ENCODE data around the gene NFATC4.

Gene NFATC4

DNA sequence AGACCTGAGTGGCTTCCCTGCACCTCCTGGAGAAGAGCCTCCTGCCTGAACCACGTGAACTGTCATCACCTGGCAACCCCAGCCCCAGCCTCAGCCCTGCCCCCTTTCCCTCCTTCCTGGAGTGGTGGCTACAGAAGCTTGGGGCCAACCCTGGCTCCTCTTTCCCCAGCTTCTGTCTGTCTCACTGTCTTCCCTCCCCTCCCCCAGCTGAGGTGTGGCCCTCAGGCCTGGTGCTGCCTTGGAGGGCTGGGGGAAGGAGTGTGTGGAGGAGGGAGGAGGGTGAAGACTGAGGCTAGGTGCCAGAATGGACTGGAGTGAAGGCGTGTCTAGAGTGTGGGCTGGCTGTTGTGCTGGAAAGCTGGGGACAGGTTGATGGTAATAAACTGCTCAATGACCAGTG, 9.7 kb downstream of the NFATC4 start:
- TF ChIP-seq L3MBTL2 (conservative IDR thresholded peaks at IDR 0.05) (no peak), TARDBP (IDR thresholded peaks at IDR 0.05) (no peak), ELF4 (IDR thresholded peaks at IDR 0.05) (no peak), FOXA1 (IDR thresholded peaks at IDR 0.05) (no peak), BHLHE40 (IDR thresholded peaks at IDR 0.05; ENCODE audit: borderline replicate concordance) (no peak), SUZ12 (IDR thresholded peaks at IDR 0.05) (no peak), CTBP1 (IDR thresholded peaks at IDR 0.05; ENCODE audit: borderline replicate concordance) (no peak), SP1 (IDR thresholded peaks at IDR 0.05) (no peak), ARNT (IDR thresholded peaks at IDR 0.05) (no peak), FOXK2 (IDR thresholded peaks at IDR 0.05) (no peak), HDGF (IDR thresholded peaks at IDR 0.05; ENCODE audit: borderline replicate concordance) (no peak), NFRKB (IDR thresholded peaks at IDR 0.05) (no peak), ZNF384 (IDR thresholded peaks at IDR 0.05) (no peak), LEF1 (IDR thresholded peaks at IDR 0.05; ENCODE audit: borderline replicate concordance) (no peak), FOXM1 (IDR thresholded peaks at IDR 0.05; ENCODE audit: borderline replicate concordance) (no peak)
- TF ChIP-seq, protein P1, sequence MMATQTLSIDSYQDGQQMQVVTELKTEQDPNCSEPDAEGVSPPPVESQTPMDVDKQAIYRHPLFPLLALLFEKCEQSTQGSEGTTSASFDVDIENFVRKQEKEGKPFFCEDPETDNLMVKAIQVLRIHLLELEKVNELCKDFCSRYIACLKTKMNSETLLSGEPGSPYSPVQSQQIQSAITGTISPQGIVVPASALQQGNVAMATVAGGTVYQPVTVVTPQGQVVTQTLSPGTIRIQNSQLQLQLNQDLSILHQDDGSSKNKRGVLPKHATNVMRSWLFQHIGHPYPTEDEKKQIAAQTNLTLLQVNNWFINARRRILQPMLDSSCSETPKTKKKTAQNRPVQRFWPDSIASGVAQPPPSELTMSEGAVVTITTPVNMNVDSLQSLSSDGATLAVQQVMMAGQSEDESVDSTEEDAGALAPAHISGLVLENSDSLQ (IDR thresholded peaks at IDR 0.05), result no peak
- CTCF ChIA-PET, result interaction anchor here (0.9 to 1.3 kb wide), 2 partner anchors 12 to 26 kb away, joined by 3 to 4 read pairs; no protein-coding TSS in a partner anchor
- POLR2A ChIA-PET, result interaction anchor here (1.2 to 6.9 kb wide), 4 partner anchors 11 to 65 kb away, joined by 3 to 34 read pairs (median 7); partner anchors contain the start of genes CBLN3, KHNYN and SDR39U1
- no peak for DNase-seq (ENCODE audit: extremely low spot score)

DNA sequence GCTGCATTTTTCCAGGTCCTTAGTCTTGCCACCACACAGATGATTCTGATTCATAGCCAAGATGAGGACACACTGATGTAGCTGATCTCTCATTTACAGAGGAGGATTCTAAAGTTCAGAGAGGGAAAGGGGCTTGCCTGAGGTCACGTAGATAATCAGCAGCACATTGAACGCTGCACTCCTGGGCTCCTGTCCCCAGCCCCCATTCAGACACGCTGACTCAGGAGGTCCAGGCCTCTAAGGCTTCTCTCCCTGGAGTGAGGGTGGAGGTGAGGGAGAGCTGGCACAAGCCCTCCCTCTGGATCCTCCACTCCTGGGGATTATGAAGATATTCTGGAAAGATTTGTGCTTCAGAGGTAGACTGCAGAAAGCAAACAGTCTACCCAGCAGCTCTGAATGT, 10.3 kb downstream of the NFATC4 start:
- POLR2A ChIA-PET, result interaction anchor here (1.0 to 6.9 kb wide), 4 partner anchors 12 to 52 kb away, joined by 3 to 34 read pairs (median 7); partner anchors contain the start of genes CBLN3 and KHNYN
- CTCF ChIA-PET, result interaction anchor here (0.6 to 1.7 kb wide), 4 partner anchors 8 to 71 kb away, joined by 3 to 5 read pairs (median 4); partner anchors contain the start of gene CIDEB
- no peak for TF ChIP-seq SUZ12 (IDR thresholded peaks at IDR 0.05)
- TF ChIP-seq NFRKB (IDR thresholded peaks at IDR 0.05), result no peak
- TF ChIP-seq, protein P1 (IDR thresholded peaks at IDR 0.05), result no peak
- no peak for TF ChIP-seq CTBP1 (IDR thresholded peaks at IDR 0.05; ENCODE audit: borderline replicate concordance)
- TF ChIP-seq FOXK2 (IDR thresholded peaks at IDR 0.05), result no peak
- DNase-seq (ENCODE audit: extremely low spot score), result no peak

DNA sequence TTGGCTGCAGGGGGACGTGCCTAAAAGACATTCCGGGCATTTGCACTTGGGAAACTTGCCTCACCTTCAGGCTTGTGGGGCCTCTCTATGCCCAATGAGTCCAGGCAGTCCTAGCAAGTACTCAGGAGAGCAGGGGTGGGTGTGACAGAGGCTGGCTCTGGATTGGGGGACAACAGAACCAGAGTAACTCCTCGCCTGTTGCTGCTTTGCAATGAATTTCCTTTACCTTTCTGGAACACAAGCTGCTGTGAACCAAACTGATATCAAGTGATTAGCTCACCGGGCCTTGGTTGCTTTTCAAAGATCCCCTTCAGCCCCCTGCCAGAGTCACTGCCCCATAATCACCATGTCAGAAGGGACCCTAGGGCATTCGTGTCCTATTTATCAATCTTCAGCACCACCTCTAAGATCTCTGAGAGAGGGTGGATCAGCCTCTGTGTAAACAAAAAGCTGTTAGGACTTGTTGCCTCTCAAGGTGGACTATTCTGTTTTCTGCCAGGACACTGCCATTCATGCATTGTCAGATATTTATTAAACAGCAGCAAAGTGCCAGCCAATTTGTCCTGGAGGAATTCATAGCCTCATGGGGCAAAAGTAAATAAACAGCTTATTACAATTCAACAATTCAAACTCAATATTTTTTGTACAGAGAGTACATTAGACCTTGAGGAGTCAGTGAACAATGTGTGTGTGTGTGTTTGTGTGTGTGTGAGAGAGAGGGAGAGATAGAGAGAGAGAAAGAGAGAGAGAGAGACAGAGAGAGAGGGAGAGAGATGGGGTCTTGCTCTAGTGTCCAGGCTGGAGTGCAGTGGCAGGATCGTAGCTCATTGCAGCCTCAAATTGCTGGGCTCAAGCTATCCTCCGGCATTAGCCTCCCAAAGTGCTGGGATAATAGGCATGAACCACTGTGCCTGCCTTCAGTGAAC, 11.3 kb downstream of the NFATC4 start:
- POLR2A ChIA-PET, result interaction anchor here (1.0 to 6.9 kb wide), 6 partner anchors 9 to 51 kb away, joined by 3 to 34 read pairs (median 7); partner anchors contain the start of genes CBLN3, KHNYN and NYNRIN
- DNase-seq (ENCODE audit: extremely low spot score), result no peak
- TF ChIP-seq HDGF (IDR thresholded peaks at IDR 0.05; ENCODE audit: borderline replicate concordance), result no peak
- no peak for TF ChIP-seq FOXM1 (IDR thresholded peaks at IDR 0.05; ENCODE audit: borderline replicate concordance)
- TF ChIP-seq SP1 (IDR thresholded peaks at IDR 0.05), result no peak
- no peak for TF ChIP-seq ZNF384 (IDR thresholded peaks at IDR 0.05)
- TF ChIP-seq TARDBP (IDR thresholded peaks at IDR 0.05), result no peak
- no peak for TF ChIP-seq NFRKB (IDR thresholded peaks at IDR 0.05)
- no peak for TF ChIP-seq FOXK2 (IDR thresholded peaks at IDR 0.05)
- no peak for TF ChIP-seq LEF1 (IDR thresholded peaks at IDR 0.05; ENCODE audit: borderline replicate concordance)
- TF ChIP-seq ARNT (IDR thresholded peaks at IDR 0.05), result no peak
- no peak for TF ChIP-seq FOXA1 (IDR thresholded peaks at IDR 0.05)
- TF ChIP-seq, protein P1 (IDR thresholded peaks at IDR 0.05), result no peak
- TF ChIP-seq BHLHE40 (IDR thresholded peaks at IDR 0.05; ENCODE audit: borderline replicate concordance), result no peak
- TF ChIP-seq SUZ12 (IDR thresholded peaks at IDR 0.05), result no peak
- CTCF ChIA-PET, result interaction anchor here (0.8 to 1.7 kb wide), 4 partner anchors 9 to 72 kb away, joined by 3 to 5 read pairs (median 4); partner anchors contain the start of gene CIDEB

DNA sequence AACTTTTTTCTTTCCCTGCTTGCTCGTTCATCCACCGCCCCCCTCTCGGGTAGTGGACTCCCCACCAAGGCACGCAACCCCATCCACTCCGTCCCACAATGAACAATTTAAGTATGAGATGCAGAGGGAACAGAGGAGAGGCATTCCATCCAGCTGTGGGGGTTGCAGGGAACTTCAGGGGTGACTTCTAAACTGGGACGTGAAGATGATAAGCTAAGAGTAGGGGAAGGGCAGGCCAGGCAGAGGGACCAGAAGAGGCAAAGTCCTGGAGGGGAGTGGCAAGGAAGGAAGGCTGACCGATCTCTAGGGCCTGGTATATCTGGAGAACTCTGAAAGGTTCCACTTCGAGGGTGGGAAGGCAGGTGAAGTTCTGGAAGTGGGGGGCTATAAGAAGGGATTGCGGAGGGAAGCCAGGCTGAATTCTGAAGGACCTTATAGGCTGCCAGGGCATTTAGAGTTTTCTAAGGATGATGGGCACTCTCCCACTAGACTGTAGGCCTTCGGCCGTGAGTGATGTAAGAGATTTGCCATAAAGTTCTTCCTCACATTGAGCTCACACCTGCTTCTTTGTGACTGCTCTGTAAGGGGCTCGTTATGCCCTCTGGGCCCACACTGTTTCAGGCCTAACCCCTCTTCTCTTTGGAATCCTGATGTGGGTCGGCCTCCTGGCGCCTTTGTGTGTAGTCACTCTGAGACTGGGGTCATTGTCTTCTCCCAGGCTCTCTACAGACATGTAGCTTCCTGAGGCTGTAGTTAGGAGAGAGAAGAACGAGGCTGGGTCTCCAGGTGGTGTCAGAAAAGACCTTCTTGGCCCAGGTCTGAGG, 12.1 kb downstream of the NFATC4 start:
- TF ChIP-seq ELF4 (IDR thresholded peaks at IDR 0.05) (no peak), HDGF (IDR thresholded peaks at IDR 0.05; ENCODE audit: borderline replicate concordance) (no peak), SUZ12 (IDR thresholded peaks at IDR 0.05) (no peak), TARDBP (IDR thresholded peaks at IDR 0.05) (no peak), ZNF384 (IDR thresholded peaks at IDR 0.05) (no peak), ARNT (IDR thresholded peaks at IDR 0.05) (no peak), LEF1 (IDR thresholded peaks at IDR 0.05; ENCODE audit: borderline replicate concordance) (no peak), SP1 (IDR thresholded peaks at IDR 0.05) (no peak), CTBP1 (IDR thresholded peaks at IDR 0.05; ENCODE audit: borderline replicate concordance) (no peak), BHLHE40 (IDR thresholded peaks at IDR 0.05; ENCODE audit: borderline replicate concordance) (no peak), FOXK2 (IDR thresholded peaks at IDR 0.05) (no peak), L3MBTL2 (conservative IDR thresholded peaks at IDR 0.05) (no peak), FOXM1 (IDR thresholded peaks at IDR 0.05; ENCODE audit: borderline replicate concordance) (no peak), NFRKB (IDR thresholded peaks at IDR 0.05) (no peak)
- TF ChIP-seq, protein P1 (IDR thresholded peaks at IDR 0.05), result no peak
- ChIA-PET CTCF (interaction anchor here (1.2 kb wide), 1 partner anchor 51 kb away, joined by 3 read pairs; no protein-coding TSS in a partner anchor), POLR2A (interaction anchor here (1.3 to 6.9 kb wide), 5 partner anchors 10 to 51 kb away, joined by 3 to 34 read pairs (median 8); partner anchors contain the start of genes CBLN3, KHNYN and NYNRIN)
- no peak for DNase-seq (ENCODE audit: extremely low spot score)
